H1 (cell line): ENCODE measurements around the gene STAM. TPM values are rescaled to one million over a fixed set of nuclear protein-coding genes. Genes with fewer than 3 reads are reported as not detected.
A peak's percentile ranks its signal among the peaks of the same experiment; 100 is the strongest.

Experiments used
- ATF2 ChIP-seq: IDR thresholded peaks from 2 replicates; pipeline ENCODE4 v1.6.1; 2012; ENCODE audit warnings: low read length, inconsistent platforms
- CREB1 ChIP-seq: IDR thresholded peaks from 2 replicates; pipeline ENCODE4 v1.6.1; 2012; ENCODE audit warnings: inconsistent platforms
- CTBP2 ChIP-seq: IDR thresholded peaks from 2 replicates; pipeline ENCODE4 v1.7.0; 2011; ENCODE audit warnings: borderline replicate concordance, mild to moderate bottlenecking, moderate library complexity, mixed read lengths, low read length; ENCODE audit not compliant: insufficient read depth, insufficient read length
- GTF2F1 ChIP-seq: IDR thresholded peaks from 2 replicates; pipeline ENCODE4 v1.6.1; 2012; ENCODE audit warnings: low read depth, low read length, improper control_type of control experiment, borderline replicate concordance
- PHF8 ChIP-seq: fragments of 200-600 bp; sonication (generic); conservative IDR thresholded peaks from 2 replicates; pipeline ENCODE4 v1.7.1; 2012; ENCODE audit warnings: low read depth, mild to moderate bottlenecking, inconsistent platforms, low read length, moderate library complexity
- RBBP5 ChIP-seq: IDR thresholded peaks from 2 replicates; pipeline ENCODE4 v1.7.1; 2012; ENCODE audit warnings: low read depth, mild to moderate bottlenecking, inconsistent platforms, low read length, moderate library complexity, borderline replicate concordance
- RXRA ChIP-seq: IDR thresholded peaks from 2 replicates; pipeline ENCODE4 v1.6.1; 2011; ENCODE audit warnings: low read depth, mild to moderate bottlenecking, low read length, moderate library complexity; ENCODE audit not compliant: insufficient read depth
- SIN3A ChIP-seq, 2 experiments: IDR thresholded peaks in 1 of 2; conservative IDR thresholded peaks in 1 of 2; 2 replicates each; pipeline ENCODE4 v1.6.1; 2011 to 2012; ENCODE audit warnings: low read length in 2 of 2, improper control_type of control experiment in 1 of 2, low read depth in 1 of 2, mild to moderate bottlenecking in 1 of 2
- SIX5 ChIP-seq: IDR thresholded peaks from 2 replicates; pipeline ENCODE4 v1.6.1; 2011; ENCODE audit warnings: mild to moderate bottlenecking, low read depth, low read length
- SP2 ChIP-seq: IDR thresholded peaks from 2 replicates; pipeline ENCODE4 v1.6.1; 2012; ENCODE audit warnings: mild to moderate bottlenecking, low read length, inconsistent platforms
- polyA plus RNA-seq, 7 experiments: library from polyadenylated mRNA; depleted of rRNA in 3 of 7; stranded (reverse) in 5 of 7; unstranded in 2 of 7; fragments of >200 nt in 5 of 7; fragments of 200-250 nt in 2 of 7; gene quantifications; 1 replicate in 5 of 7; 2 replicates in 1 of 7; 4 replicates in 1 of 7; pipeline versions ENCODE4 v1.2.1 to v1.2.3, GENCODE V29; 2011 to 2013; ENCODE audit warnings: missing spikeins in 2 of 7, mixed read lengths in 2 of 7
- total RNA-seq: library from RNA; stranded (reverse); fragmentation: NEBNext Ultra II Directional; extraction: Animal tissue kit (Norgen Biotek cat#: 25700); gene quantifications from 2 replicates; pipeline ENCODE4 v1.2.1, GENCODE V29; 2021

The STAM gene
- total and polyA plus RNA-seq, 2 of the 8 experiments (the other 6 are each of a cell fraction or from before 2014, with no cell fraction given), result 22.0 to 27.8 TPM

GRCh38 chr10:17643755-17644484 is at the start of gene STAM (continued):
- TF ChIP-seq GTF2F1, result 0 out of 2 replicates have a peak, but pooled peaks have one; percentile 9
- TF ChIP-seq SIN3A (conservative IDR thresholded peaks at IDR 0.05 in 1 of 2, IDR thresholded peaks at IDR 0.05 in 1 of 2; ENCODE audit: low read depth in 1 of 2, low read length in 2 of 2), result peak in 1 of 2 experiments; percentile 69; a peak in 2 of 4 replicates
- TF ChIP-seq SIX5, result no peak
- TF ChIP-seq RXRA, result no peak
- peak; percentile 80 for TF ChIP-seq PHF8
- 0 out of 2 replicates have a peak, but pooled peaks have one; percentile 67 for TF ChIP-seq RBBP5
- peak; percentile 18; the same call in 1 of the 2 replicates for TF ChIP-seq CREB1
- no peak for TF ChIP-seq SP2
- no peak for TF ChIP-seq CTBP2
- 0 out of 2 replicates have a peak, but pooled peaks have one; percentile 60 for TF ChIP-seq ATF2
- TF ChIP-seq, all 59 proteins: peak for 18
